ENCODE data around the gene C14orf180. TPM values are rescaled to one million over a fixed set of nuclear protein-coding genes. Genes with fewer than 3 reads are reported as not detected.
A peak's percentile ranks its signal among the peaks of the same experiment; 100 is the strongest.

C14orf180 gene
- total RNA-seq, 1 donor from 2014 or later: not detected

GRCh38 chr14:104574536-104574935 is 5.0 kb upstream of the C14orf180 start:
- Histone ChIP-seq H3K79me2 (ENCODE audit: low read depth) (no peaks in the 10 kb centered on the region), H3F3A (ENCODE audit: low read depth) (no peaks in the 10 kb centered on the region), H4K20me1 (ENCODE audit: low read depth) (no peaks in the 10 kb centered on the region), H2AFZ (replicated peaks) (no peak overlapping the region), H3K4me2 (no peak overlapping the region), H3K27me3 (no peaks in the 10 kb centered on the region), H3K9ac (no peak overlapping the region), H3K9me3 (ENCODE audit: low read depth) (no peaks in the 10 kb centered on the region), H3K36me3 (no peaks in the 10 kb centered on the region), H3K27ac (no peak overlapping the region), H3K4me1 (peaks cover 4% of the 10 kb centered on the region), H3K4me3 (no peak overlapping the region)
- Mint-ChIP-seq H3K4me3 (no peak overlapping the region), H3K36me3 (no peaks in the 10 kb centered on the region), H3K27me3 (ENCODE audit: insufficient read depth, low read depth) (peaks cover 9% of the 10 kb centered on the region), H3K27ac (peak overlapping the region; percentile 93), H3K9me3 (no peaks in the 10 kb centered on the region), H3K4me1 (peaks cover 36% of the 10 kb centered on the region)
- TF ChIP-seq, protein P1, sequence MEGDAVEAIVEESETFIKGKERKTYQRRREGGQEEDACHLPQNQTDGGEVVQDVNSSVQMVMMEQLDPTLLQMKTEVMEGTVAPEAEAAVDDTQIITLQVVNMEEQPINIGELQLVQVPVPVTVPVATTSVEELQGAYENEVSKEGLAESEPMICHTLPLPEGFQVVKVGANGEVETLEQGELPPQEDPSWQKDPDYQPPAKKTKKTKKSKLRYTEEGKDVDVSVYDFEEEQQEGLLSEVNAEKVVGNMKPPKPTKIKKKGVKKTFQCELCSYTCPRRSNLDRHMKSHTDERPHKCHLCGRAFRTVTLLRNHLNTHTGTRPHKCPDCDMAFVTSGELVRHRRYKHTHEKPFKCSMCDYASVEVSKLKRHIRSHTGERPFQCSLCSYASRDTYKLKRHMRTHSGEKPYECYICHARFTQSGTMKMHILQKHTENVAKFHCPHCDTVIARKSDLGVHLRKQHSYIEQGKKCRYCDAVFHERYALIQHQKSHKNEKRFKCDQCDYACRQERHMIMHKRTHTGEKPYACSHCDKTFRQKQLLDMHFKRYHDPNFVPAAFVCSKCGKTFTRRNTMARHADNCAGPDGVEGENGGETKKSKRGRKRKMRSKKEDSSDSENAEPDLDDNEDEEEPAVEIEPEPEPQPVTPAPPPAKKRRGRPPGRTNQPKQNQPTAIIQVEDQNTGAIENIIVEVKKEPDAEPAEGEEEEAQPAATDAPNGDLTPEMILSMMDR (IDR thresholded peaks at IDR 0.05): no peak
- no peak for TF ChIP-seq EZH2 (IDR thresholded peaks at IDR 0.05)
- no peak for TF ChIP-seq EZH2phosphoT487 (IDR thresholded peaks at IDR 0.05)
- no peak for DNase-seq (ENCODE audit: low spot score)

- H3K36me3 Mint-ChIP-seq: no peaks in the 10 kb centered on the region
- H3K9me3 ChIP-seq (ENCODE audit: low read depth): no peaks in the 10 kb centered on the region
- H3K4me2 ChIP-seq: no peak overlapping the region
- H3K27me3 ChIP-seq: no peaks in the 10 kb centered on the region
- no peak overlapping the region for H3K27ac Mint-ChIP-seq
- H2AFZ ChIP-seq (replicated peaks): no peak overlapping the region
- H3K4me1 Mint-ChIP-seq: peaks cover 34% of the 10 kb centered on the region
- H3K27me3 Mint-ChIP-seq (ENCODE audit: insufficient read depth, low read depth): peaks cover 8% of the 10 kb centered on the region
- H3K4me1 ChIP-seq: peaks cover 4% of the 10 kb centered on the region
- TF ChIP-seq EZH2phosphoT487 (IDR thresholded peaks at IDR 0.05): no peak
- no peak for TF ChIP-seq EZH2 (IDR thresholded peaks at IDR 0.05)
- TF ChIP-seq, protein P1 (IDR thresholded peaks at IDR 0.05): no peak
- H4K20me1 ChIP-seq (ENCODE audit: low read depth): no peaks in the 10 kb centered on the region
- H3K4me3 ChIP-seq: no peak overlapping the region
- no peaks in the 10 kb centered on the region for H3F3A ChIP-seq (ENCODE audit: low read depth)
- DNase-seq (ENCODE audit: low spot score): no peak
- H3K9me3 Mint-ChIP-seq: no peaks in the 10 kb centered on the region
- H3K4me3 Mint-ChIP-seq: no peak overlapping the region
- no peak overlapping the region for H3K27ac ChIP-seq
- no peaks in the 10 kb centered on the region for H3K79me2 ChIP-seq (ENCODE audit: low read depth)
- no peaks in the 10 kb centered on the region for H3K36me3 ChIP-seq
- no peak overlapping the region for H3K9ac ChIP-seq
Measured at GRCh38 chr14:104574978-104575583, 4.5 kb upstream of the C14orf180 start.

- Mint-ChIP-seq H3K27ac (peak overlapping the region; percentile 66), H3K4me3 (no peak overlapping the region), H3K36me3 (no peaks in the 10 kb centered on the region), H3K9me3 (no peaks in the 10 kb centered on the region), H3K4me1 (peaks cover 26% of the 10 kb centered on the region), H3K27me3 (ENCODE audit: insufficient read depth, low read depth) (peaks cover 9% of the 10 kb centered on the region)
- peaks cover 4% of the 10 kb centered on the region for H3K4me1 ChIP-seq
- no peak overlapping the region for H3K4me3 ChIP-seq
- H3K79me2 ChIP-seq (ENCODE audit: low read depth): no peaks in the 10 kb centered on the region
- H3K9ac ChIP-seq: no peak overlapping the region
- no peaks in the 10 kb centered on the region for H3K9me3 ChIP-seq (ENCODE audit: low read depth)
- DNase-seq (ENCODE audit: low spot score): no peak
- no peak overlapping the region for H2AFZ ChIP-seq (replicated peaks)
- H3K27me3 ChIP-seq: no peaks in the 10 kb centered on the region
- H3F3A ChIP-seq (ENCODE audit: low read depth): no peaks in the 10 kb centered on the region
- H3K4me2 ChIP-seq: no peak overlapping the region
- no peaks in the 10 kb centered on the region for H4K20me1 ChIP-seq (ENCODE audit: low read depth)
- no peaks in the 10 kb centered on the region for H3K36me3 ChIP-seq
- TF ChIP-seq, protein P1 (IDR thresholded peaks at IDR 0.05): no peak
- TF ChIP-seq EZH2phosphoT487 (IDR thresholded peaks at IDR 0.05) (no peak), EZH2 (IDR thresholded peaks at IDR 0.05) (no peak)
- H3K27ac ChIP-seq: no peak overlapping the region
Measured at GRCh38 chr14:104576232-104576969, 3.2 kb upstream of the C14orf180 start.

All from neural progenitor cell (in vitro differentiated cells).